Forelimb muscle (tissue), 1 donor: ENCODE results near the gene SPTBN4. TPM values are rescaled to one million over a fixed set of nuclear protein-coding genes. Genes with fewer than 3 reads are reported as not detected.
A peak's percentile ranks its signal among the peaks of the same experiment; 100 is the strongest.
"Not testable (repeated sequence)": the region's sequence is repeated elsewhere in the genome, so short reads cannot be mapped to it uniquely, and the experiment has no call there.

Experiments used
- DNase-seq: peaks from one replicate; pipeline ENCODE4 v3.0.0-alpha.2; 2013; ENCODE audit warnings: low read depth
- polyA plus RNA-seq: library from polyadenylated mRNA; unstranded; fragments of 120-200 nt; gene quantifications from one replicate; pipeline ENCODE4 v1.2.1, GENCODE V29; 2013; ENCODE audit not compliant: insufficient read length

Gene SPTBN4
- polyA plus RNA-seq, 1 donor: 0.33 TPM

- no peak for DNase-seq
These were observed 25.0 kb upstream of the SPTBN4 start for GRCh38 chr19:40441719-40442253.

GRCh38 chr19:40442328-40443130, 24.3 kb upstream of the SPTBN4 start:
- DNase-seq: no peak

GRCh38 chr19:40443131-40443999, 23.4 kb upstream of the SPTBN4 start:
- DNase-seq: peak; percentile 95

GRCh38 chr19:40444000-40444824, 22.6 kb upstream of the SPTBN4 start, which contains the start of gene SERTAD3:
TSS of gene SERTAD3 (minus strand) at chr19:40444335. CDS start at chr19:40442080, 2,255 bp downstream.
- peak; percentile 88 for DNase-seq

GRCh38 chr19:40444825-40445312, 21.9 kb upstream of the SPTBN4 start:
- no peak for DNase-seq

- DNase-seq: no peak
These were observed 21.0 kb upstream of the SPTBN4 start for GRCh38 chr19:40445780-40446262.

GRCh38 chr19:40446263-40446784, 20.5 kb upstream of the SPTBN4 start:
- no peak for DNase-seq

GRCh38 chr19:40449506-40449905, 17.3 kb upstream of the SPTBN4 start:
- DNase-seq: no peak

GRCh38 chr19:40450664-40451063, 16.1 kb upstream of the SPTBN4 start:
- no peak for DNase-seq

- DNase-seq: no peak
These were observed 14.8 kb upstream of the SPTBN4 start for GRCh38 chr19:40452016-40452415.

- no peak for DNase-seq
These were observed 13.6 kb upstream of the SPTBN4 start for GRCh38 chr19:40453151-40453735.

- not testable (repeated sequence) for DNase-seq
These were observed 12.9 kb upstream of the SPTBN4 start for GRCh38 chr19:40453943-40454342.

- DNase-seq: no peak
These were observed 9.8 kb upstream of the SPTBN4 start for GRCh38 chr19:40457048-40457447.

GRCh38 chr19:40457953-40458596, 8.7 kb upstream of the SPTBN4 start:
- no peak for DNase-seq

- no peak for DNase-seq
These were observed 8.2 kb upstream of the SPTBN4 start for GRCh38 chr19:40458597-40458974.

GRCh38 chr19:40460185-40460584, 6.6 kb upstream of the SPTBN4 start:
- no peak for DNase-seq

- DNase-seq: no peak
These were observed 5.1 kb upstream of the SPTBN4 start for GRCh38 chr19:40461669-40462221.

GRCh38 chr19:40463587-40464037, 3.2 kb upstream of the SPTBN4 start:
- not testable (repeated sequence) for DNase-seq
